ENCODE measurements around the gene MRPS18C.
"Not testable (repeated sequence)": the region's sequence is repeated elsewhere in the genome, so short reads cannot be mapped to it uniquely, and the experiment has no call there.

MRPS18C gene

GRCh38 chr4:83498187-83498586 is 42.3 kb downstream of the MRPS18C start:
- no peak for DNase-seq

GRCh38 chr4:83501671-83502070 is 45.8 kb downstream of the MRPS18C start:
- DNase-seq = not testable (repeated sequence)

- no peak for DNase-seq
Measured at GRCh38 chr4:83503974-83504373, 48.1 kb downstream of the MRPS18C start.

GRCh38 chr4:83504503-83504902 is 48.6 kb downstream of the MRPS18C start:
- no peak for DNase-seq

GRCh38 chr4:83504996-83505395 is 49.1 kb downstream of the MRPS18C start:
- no peak for DNase-seq

GRCh38 chr4:83509156-83509585 is 53.3 kb downstream of the MRPS18C start:
- not testable (repeated sequence) for DNase-seq

GRCh38 chr4:83510442-83510841 is 54.6 kb downstream of the MRPS18C start:
- DNase-seq = no peak
